PC-3 (cell line): ENCODE results near the gene AHDC1. TPM values are rescaled to one million over a fixed set of nuclear protein-coding genes. Genes with fewer than 3 reads are reported as not detected.

Source experiments
- ATAC-seq: fragments of 200-7000 bp; cut with Tn5 transposase; 2 replicates; pipeline ENCODE4 v1.9.1; 2020; ENCODE audit warnings: mild to moderate bottlenecking, moderate library complexity
- BruUV-seq: library from RNA; stranded (reverse); fragments of 400-500 nt; replicated peaks from 2 replicates; lab custom pipeline; 2021; lab: Mats Ljungman, UMichigan
- CTCF ChIA-PET: fragments of 300-600 bp; sonication (Branson Sonifier 250); formaldehyde crosslinking; loops from one replicate; lab custom pipeline; 2022; ENCODE audit warnings: antibody characterized with exemption; lab: Charles Lee
- POLR2A ChIA-PET: fragments of 300-600 bp; sonication (Branson Sonifier 250); formaldehyde crosslinking; loops from one replicate; lab custom pipeline; 2022; ENCODE audit warnings: antibody characterized with exemption; ENCODE audit not compliant: unreplicated experiment; lab: Charles Lee
- DNase-seq: peaks from one replicate; pipeline ENCODE4 v3.0.0-alpha.2; 2015
- H2AFZ ChIP-seq: fragments of 300-600 bp; sonication (generic); 2 replicates; pipeline ENCODE4 v1.6.0; 2016; ENCODE audit warnings: antibody characterized with exemption, low read length
- H3F3A ChIP-seq: fragments of 300-600 bp; sonication (generic); one replicate; pipeline ENCODE4 v1.6.0; 2017; ENCODE audit warnings: antibody characterized with exemption, low read length, control low read depth, mild to moderate bottlenecking; ENCODE audit not compliant: unreplicated experiment
- H3K27ac ChIP-seq: fragments of 300-600 bp; sonication (generic); 2 replicates; pipeline ENCODE4 v1.5.1; 2016; ENCODE audit warnings: mild to moderate bottlenecking, low read length
- H3K27me3 ChIP-seq: fragments of 300-600 bp; sonication (generic); 2 replicates; pipeline ENCODE4 v1.6.1; 2016; ENCODE audit warnings: low read length, mixed read lengths
- H3K36me3 ChIP-seq: fragments of 300-600 bp; sonication (generic); 2 replicates; pipeline ENCODE4 v1.6.1; 2016; ENCODE audit warnings: low read depth, mixed run types, low read length, mixed read lengths
- H3K4me1 ChIP-seq: fragments of 300-600 bp; sonication (generic); 2 replicates; pipeline ENCODE4 v1.5.1; 2016; ENCODE audit warnings: low read length; ENCODE audit not compliant: insufficient read depth
- H3K4me2 ChIP-seq: fragments of 300-600 bp; sonication (generic); 2 replicates; pipeline ENCODE4 v1.6.0; 2016; ENCODE audit warnings: low read length
- H3K4me3 ChIP-seq: fragments of 300-600 bp; sonication (generic); 2 replicates; pipeline ENCODE4 v1.5.1; 2016; ENCODE audit warnings: mild to moderate bottlenecking, low read length, mixed read lengths
- H3K79me2 ChIP-seq: fragments of 300-600 bp; sonication (generic); 2 replicates; pipeline ENCODE4 v1.6.1; 2017; ENCODE audit warnings: low read length, mixed read lengths
- H3K9ac ChIP-seq: fragments of 300-600 bp; sonication (generic); 2 replicates; pipeline ENCODE4 v1.6.0; 2016; ENCODE audit warnings: mild to moderate bottlenecking, low read length
- H3K9me2 ChIP-seq: fragments of 300-600 bp; sonication (generic); replicated peaks from 2 replicates; pipeline ENCODE4 v1.6.1; 2016; ENCODE audit warnings: mixed run types, low read length, mixed read lengths
- H3K9me3 ChIP-seq: fragments of 300-600 bp; sonication (generic); 2 replicates; pipeline ENCODE4 v1.6.1; 2016; ENCODE audit warnings: low read length, mixed read lengths
- H4K20me1 ChIP-seq: fragments of 300-600 bp; sonication (generic); 2 replicates; pipeline ENCODE4 v1.6.1; 2016; ENCODE audit warnings: low read length, mixed read lengths
- CTCF ChIP-seq: fragments of 300-600 bp; sonication (generic); conservative IDR thresholded peaks from 2 replicates; pipeline ENCODE4 v1.5.1; 2017; ENCODE audit warnings: antibody characterized with exemption, low read depth, mild to moderate bottlenecking, low read length
- EZH2 ChIP-seq: fragments of 300-600 bp; sonication (generic); IDR thresholded peaks from one replicate; pipeline ENCODE4 v1.6.1; 2017; ENCODE audit warnings: antibody characterized with exemption, mild to moderate bottlenecking, low read length; ENCODE audit not compliant: unreplicated experiment
- EZH2phosphoT487 ChIP-seq: fragments of 300-600 bp; sonication (generic); IDR thresholded peaks from 2 replicates; pipeline ENCODE4 v1.6.1; 2018; ENCODE audit warnings: mild to moderate bottlenecking, antibody characterized with exemption, low read length, borderline replicate concordance
- intact Hi-C: fragments of 100-400 bp; cut with micrococcal nuclease; formaldehyde crosslinking; loops from 2 replicates; pipeline ENCODE4 v1.9.0; 2023
- total RNA-seq: library from RNA; depleted of rRNA; stranded (reverse); fragments of >200 nt; gene quantifications from 2 replicates; pipeline ENCODE4 v1.2.3, GENCODE V29; 2014

The AHDC1 gene
- total RNA-seq, 1 experiment from 2014 or later: 15.2 TPM

GRCh38 chr1:27547220-27548116 is 56.5 kb downstream of the AHDC1 start:
- H3K79me2 ChIP-seq: peaks cover 36% of the 10 kb centered on the region
- H4K20me1 ChIP-seq: no peaks in the 10 kb centered on the region
- BruUV-seq: no TSS peak
- intact Hi-C loops: no loop called here
- no peaks in the 10 kb centered on the region for H3K9me3 ChIP-seq
- no peak overlapping the region for H3K4me3 ChIP-seq
- no peaks in the 10 kb centered on the region for H3K27me3 ChIP-seq
- DNase-seq: no peak
- ChIA-PET CTCF (no interaction called here), POLR2A (no interaction called here)
- no peaks in the 10 kb centered on the region for H3F3A ChIP-seq
- no peak overlapping the region for H3K4me2 ChIP-seq
- no peak overlapping the region for H3K27ac ChIP-seq
- ATAC-seq: no peak
- H3K9ac ChIP-seq: no peak overlapping the region
- TF ChIP-seq EZH2 (no peak), CTCF (peak; percentile 41; the same call in 1 of the 2 replicates)
- no peak overlapping the region for H2AFZ ChIP-seq
- H3K9me2 ChIP-seq: no peaks in the 10 kb centered on the region
- H3K4me1 ChIP-seq: peaks cover 27% of the 10 kb centered on the region
- H3K36me3 ChIP-seq: peaks cover 22% of the 10 kb centered on the region

- H3K4me1 ChIP-seq: peaks cover 40% of the 10 kb centered on the region
- peak overlapping the region; percentile 6; the same call in 1 of the 2 replicates for H3K27ac ChIP-seq
- H3K4me2 ChIP-seq: no peak overlapping the region
- intact Hi-C loops: no loop called here
- no peak overlapping the region for H2AFZ ChIP-seq
- no peak for TF ChIP-seq CTCF
- no peak for TF ChIP-seq EZH2
- no peak for TF ChIP-seq EZH2phosphoT487
- ChIA-PET POLR2A (no interaction called here), CTCF (no interaction called here)
- H3K9ac ChIP-seq: no peak overlapping the region
- H3K4me3 ChIP-seq: no peak overlapping the region
- ATAC-seq (no peak), DNase-seq (no peak)
- H3K27me3 ChIP-seq: no peaks in the 10 kb centered on the region
- peaks cover 36% of the 10 kb centered on the region for H3K79me2 ChIP-seq
- no peaks in the 10 kb centered on the region for H3K9me2 ChIP-seq
- H3K9me3 ChIP-seq: no peaks in the 10 kb centered on the region
- no TSS peak for BruUV-seq
- H4K20me1 ChIP-seq: no peaks in the 10 kb centered on the region
- H3F3A ChIP-seq: peaks cover 5% of the 10 kb centered on the region
- peaks cover 15% of the 10 kb centered on the region for H3K36me3 ChIP-seq
Observed at GRCh38 chr1:27545876-27546275, 58.1 kb downstream of the AHDC1 start.

GRCh38 chr1:27545271-27545670 is 58.7 kb downstream of the AHDC1 start:
- H3K4me2 ChIP-seq: no peak overlapping the region
- H3K9ac ChIP-seq: 0 out of 2 replicates have a peak overlapping the region, but pooled peaks have one; percentile 88
- BruUV-seq: no TSS peak
- peak overlapping the region; percentile 100 for H3K27ac ChIP-seq
- H3K4me1 ChIP-seq: peaks cover 45% of the 10 kb centered on the region
- no peak for DNase-seq
- ATAC-seq: no peak
- H2AFZ ChIP-seq: no peak overlapping the region
- H3K27me3 ChIP-seq: no peaks in the 10 kb centered on the region
- ChIA-PET CTCF (no interaction called here), POLR2A (no interaction called here)
- no peaks in the 10 kb centered on the region for H3K9me3 ChIP-seq
- intact Hi-C loops: no loop called here
- peaks cover 9% of the 10 kb centered on the region; the same call in 1 of the 2 replicates for H3K36me3 ChIP-seq
- H3F3A ChIP-seq: peaks cover 5% of the 10 kb centered on the region
- TF ChIP-seq EZH2: no peak
- no peak overlapping the region for H3K4me3 ChIP-seq
- H4K20me1 ChIP-seq: no peaks in the 10 kb centered on the region
- no peaks in the 10 kb centered on the region for H3K9me2 ChIP-seq
- peaks cover 36% of the 10 kb centered on the region for H3K79me2 ChIP-seq
